SH-SY5Y (cell line): ENCODE results near the gene OR4L1.

Experiments used
- GATA2 ChIP-seq: IDR thresholded peaks from 2 replicates; pipeline ENCODE4 v1.6.1; 2011; ENCODE audit warnings: mild to moderate bottlenecking, low read depth, low read length
- GATA3 ChIP-seq: IDR thresholded peaks from 2 replicates; pipeline ENCODE4 v1.6.1; 2011; ENCODE audit warnings: low read depth, mild to moderate bottlenecking, low read length, moderate library complexity

DNA sequence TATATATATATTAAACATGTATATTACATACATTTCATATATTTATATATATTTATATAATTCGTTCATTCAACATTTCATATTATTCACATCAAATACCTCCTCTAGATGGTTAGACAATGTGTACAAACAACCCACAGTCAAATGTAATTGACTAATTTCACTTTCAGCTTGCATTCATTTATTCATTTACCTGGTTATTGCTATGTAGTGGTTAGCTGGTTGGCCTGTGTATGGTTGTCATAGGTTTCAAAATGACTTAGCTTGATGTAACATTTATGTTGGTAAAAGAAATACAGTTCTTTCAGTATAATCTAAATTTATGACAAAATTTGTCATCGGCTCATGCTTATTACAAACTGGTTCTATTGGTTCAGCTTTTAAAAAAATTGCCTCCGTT is 24.4 kb upstream of the OR4L1 start:
- TF ChIP-seq GATA3: no peak
- TF ChIP-seq GATA2: no peak
